NCI-H2081 treated with DMSO at 0.1 percent for 48 hours (cell line): ENCODE results near the gene SSU72.
"Not testable (repeated sequence)": the region's sequence is repeated elsewhere in the genome, so short reads cannot be mapped to it uniquely, and the experiment has no call there.

Experiments used
- DNase-seq: peaks from one replicate; lab custom pipeline; 2025; lab: John Stamatoyannopoulos, UW

SSU72 gene

DNA sequence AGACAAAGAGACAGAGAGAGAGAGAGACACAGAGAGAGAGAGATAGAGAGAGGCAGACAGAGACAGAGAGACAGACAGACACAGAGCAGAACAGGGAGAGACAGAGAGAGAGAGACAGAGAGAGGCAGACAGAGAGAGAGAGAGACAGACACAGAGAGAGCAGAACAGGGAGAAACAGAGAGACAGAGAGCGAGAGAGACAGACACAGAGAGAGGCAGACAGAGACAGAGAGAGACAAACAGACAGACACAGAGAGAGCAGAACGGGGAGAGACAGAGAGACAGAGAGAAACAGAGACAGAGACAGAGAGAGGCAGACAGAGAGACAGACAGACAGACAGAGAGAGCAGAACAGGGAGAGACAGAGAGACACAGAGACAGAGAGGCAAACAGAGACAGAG is 20.7 kb upstream of the SSU72 start:
- not testable (repeated sequence) for DNase-seq

DNA sequence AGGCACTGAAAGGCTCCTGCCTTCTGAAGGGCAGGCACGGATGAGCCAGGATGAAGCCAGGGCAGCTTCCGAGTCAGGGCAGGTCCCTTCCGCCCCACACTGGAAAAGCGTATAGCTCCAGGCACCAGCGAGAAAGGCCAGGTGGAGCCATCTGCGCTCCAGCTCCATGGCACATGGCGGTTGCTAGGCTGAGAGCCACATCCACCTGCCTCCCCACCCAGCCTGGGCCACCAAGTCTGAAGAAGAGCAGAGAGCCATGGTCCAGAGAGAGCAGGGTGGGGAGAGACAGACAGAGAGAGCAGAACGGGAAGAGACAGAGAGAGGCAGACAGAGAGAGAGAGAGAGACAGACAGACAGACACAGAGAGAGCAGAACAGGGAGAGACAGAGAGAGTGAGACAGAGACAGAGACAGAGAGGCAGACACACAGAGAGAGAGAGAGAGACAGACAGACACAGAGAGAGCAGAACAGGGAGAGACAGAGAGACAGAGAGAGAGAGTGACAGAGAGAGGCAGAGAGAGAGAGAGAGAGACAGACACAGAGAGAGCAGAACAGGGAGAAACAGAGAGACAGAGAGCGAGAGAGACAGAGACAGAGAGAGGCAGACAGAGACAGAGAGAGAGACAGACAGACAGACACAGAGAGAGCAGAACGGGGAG is 20.1 kb upstream of the SSU72 start:
- DNase-seq: no peak

GRCh38 chr1:1593834-1594601 is 19.4 kb upstream of the SSU72 start:
- DNase-seq: no peak

DNA sequence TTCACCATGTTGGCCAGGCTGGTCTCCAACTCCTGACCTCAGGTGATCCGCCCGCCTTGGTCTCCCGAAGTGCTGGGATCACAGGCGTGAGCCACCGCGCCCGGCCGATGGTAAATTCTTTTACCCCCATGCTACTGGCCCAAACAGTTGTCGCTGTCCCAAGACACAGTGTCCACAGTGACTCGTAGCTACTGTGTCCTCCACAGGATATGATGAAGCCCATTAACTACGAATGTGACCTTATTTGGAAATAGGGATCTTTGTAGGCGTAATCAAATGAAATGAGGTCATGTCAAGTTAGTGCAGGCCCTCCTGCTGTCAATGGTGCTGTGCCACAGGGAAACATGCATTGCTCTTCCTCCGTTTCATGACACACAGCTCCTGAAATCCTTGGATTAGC is 16.8 kb upstream of the SSU72 start:
- no peak for DNase-seq

- DNase-seq: no peak
Observed at GRCh38 chr1:1583347-1584010, 8.8 kb upstream of the SSU72 start.

GRCh38 chr1:1582585-1583346 is 8.1 kb upstream of the SSU72 start:
- no peak for DNase-seq

- DNase-seq: no peak
Observed at GRCh38 chr1:1578371-1578940, 3.8 kb upstream of the SSU72 start.

GRCh38 chr1:1577367-1578011 is 2.8 kb upstream of the SSU72 start:
- DNase-seq: no peak

DNA sequence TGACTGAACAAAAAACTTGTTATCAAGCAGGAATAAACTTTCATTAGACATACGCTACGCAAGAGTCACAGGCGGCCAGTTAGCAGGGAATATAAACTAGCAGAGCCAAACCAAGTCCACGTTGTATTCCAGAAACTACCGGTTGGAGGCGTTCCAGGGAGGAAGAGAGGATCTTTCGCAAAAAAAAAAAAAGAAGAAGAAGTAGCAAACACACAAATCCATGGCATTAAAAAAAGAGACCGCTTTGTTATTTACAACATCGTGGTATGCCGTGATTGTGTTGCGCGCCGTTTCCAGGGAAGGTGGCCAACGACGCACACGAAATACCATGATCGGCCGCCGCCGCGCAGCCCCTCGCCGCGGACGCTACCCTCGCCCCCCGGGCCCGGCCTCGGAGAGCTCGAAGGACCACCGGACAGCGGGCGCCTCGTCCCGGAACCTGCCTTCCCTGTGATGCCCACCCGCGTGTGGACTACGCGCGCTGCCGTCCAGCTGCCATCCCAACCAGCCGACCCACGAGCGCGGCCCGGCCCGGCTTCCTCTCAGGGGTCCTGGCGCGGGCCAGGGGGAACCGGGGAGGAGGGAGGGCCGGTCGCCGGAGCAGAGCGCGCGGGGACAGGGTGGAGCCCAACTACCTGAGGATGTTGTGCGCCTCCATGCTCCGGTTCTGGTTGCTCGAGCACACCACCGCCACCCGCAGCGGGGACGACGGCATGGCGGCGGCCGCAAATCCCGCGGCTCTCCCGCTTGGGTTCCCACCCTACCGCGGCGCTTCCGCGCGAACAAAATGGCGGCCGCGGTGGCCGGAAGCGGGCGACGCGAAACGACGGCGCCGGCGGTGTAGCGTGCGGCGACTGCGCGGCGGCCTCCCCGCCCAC is 581 bp downstream of the SSU72 start:
- DNase-seq: peak; percentile 15

- DNase-seq: no peak
Observed at GRCh38 chr1:1569341-1569740, 5.3 kb downstream of the SSU72 start.

DNA sequence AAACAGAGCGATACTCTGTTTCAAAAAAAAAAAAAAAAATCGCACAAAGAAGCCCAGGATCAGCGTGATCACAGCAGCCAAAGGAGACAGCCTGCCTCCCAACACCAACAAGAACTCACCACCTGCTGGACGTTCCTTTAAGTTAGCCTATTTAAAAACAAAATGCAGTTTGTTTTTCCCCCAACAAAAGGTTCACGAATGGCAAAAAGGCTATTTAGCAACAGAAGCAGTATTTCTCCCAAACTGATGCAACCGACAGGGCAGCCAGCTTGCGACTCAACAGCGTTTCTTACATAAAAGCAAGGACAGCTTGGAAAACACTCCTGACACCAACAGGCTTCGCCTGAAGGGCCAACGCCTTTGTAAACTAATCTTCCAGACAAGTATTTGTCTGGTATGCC is 6.8 kb downstream of the SSU72 start:
- DNase-seq: no peak

GRCh38 chr1:1567152-1567875 is 7.3 kb downstream of the SSU72 start:
- DNase-seq: no peak

- no peak for DNase-seq
Observed at GRCh38 chr1:1565340-1565739, 9.3 kb downstream of the SSU72 start.

DNA sequence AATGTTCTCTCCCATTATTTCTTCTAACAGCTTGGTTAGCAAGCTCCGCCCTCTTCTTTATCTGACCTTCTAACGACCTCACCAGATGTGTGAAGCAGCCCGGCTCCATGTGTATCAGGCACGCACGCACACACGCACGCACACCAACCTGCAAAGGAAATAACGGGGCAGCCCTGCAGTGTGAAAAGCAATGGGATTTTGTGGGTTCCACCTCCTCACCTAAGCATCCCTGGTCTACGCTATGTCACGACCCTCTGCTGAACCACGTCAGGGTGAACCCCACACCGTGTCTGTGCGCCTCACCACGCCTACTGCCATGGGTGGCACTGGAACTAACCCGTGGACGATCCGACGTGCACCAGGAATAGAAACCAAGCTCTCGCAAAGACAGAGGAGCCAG is 10.4 kb downstream of the SSU72 start:
- no peak for DNase-seq

DNA sequence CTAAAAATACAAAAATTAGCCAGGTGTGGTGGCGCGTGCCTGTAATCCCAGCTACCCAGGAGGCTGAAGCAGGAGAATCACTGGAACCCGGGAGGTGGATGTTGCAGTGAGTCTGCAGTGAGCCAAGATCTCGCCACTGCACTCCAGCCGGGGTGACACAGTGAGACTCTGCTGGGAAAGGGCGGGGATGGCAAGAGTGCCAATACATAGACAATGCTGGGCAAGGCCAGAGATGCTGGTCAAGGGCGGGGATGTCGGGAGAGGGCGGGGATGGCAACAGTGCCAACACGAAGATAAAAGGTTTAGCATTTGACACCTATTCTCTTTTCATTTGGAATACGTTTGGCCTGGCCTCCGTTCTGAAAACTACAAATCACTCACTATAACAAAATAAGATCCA is 11.0 kb downstream of the SSU72 start:
- no peak for DNase-seq

- DNase-seq: no peak
Observed at GRCh38 chr1:1562556-1563195, 12.0 kb downstream of the SSU72 start.

DNA sequence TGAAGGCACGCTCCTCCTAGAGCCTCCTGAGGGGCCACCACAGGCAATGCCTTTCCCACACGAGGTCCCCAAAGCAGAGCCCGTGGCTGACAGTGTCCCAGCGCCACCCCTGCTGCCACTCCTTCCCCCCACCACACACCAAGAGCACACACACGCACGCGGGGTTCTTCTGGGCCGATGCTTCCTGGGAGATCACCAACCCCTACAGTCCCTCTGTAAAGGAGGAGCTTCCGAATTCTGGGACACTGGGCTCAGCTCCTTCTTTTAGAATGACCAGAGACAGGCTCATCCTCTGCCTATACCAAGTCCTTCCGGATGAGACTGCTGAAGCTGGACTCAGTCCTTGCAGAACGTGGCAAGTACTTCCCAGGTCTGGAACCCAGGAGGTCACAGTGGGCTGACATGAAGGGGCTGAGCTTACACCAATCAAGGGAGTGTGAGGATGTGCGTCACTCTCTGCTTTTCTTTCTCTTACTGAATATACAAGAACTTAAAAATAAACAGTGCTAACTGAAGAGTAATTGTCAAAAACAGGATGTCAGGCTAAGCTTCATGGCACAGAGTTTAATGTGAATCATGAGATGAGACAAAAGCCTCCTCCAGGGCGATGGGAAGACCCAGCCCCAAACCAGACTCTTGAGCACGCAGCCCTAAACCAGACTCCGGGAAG is 12.7 kb downstream of the SSU72 start:
- no peak for DNase-seq

GRCh38 chr1:1560178-1560577 is 14.5 kb downstream of the SSU72 start:
- no peak for DNase-seq

DNA sequence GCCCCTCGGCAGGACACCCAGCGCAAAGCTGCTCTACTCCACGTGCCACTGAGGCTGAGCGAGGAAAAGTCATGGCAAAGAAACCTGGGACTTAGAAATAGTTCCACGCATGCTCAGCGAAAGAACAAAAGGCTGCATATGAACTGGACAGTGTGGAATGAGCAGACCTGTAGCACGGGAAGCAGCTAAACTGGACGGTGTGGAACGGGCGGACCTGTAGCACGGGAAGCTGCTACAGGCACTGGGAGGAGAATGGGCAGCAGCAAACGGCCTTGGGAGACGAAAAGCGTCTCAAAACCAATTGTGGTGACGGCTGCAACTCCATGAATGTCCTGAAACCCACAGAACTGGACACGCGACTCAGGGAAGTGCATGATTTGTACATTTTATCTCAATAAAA is 15.6 kb downstream of the SSU72 start:
- no peak for DNase-seq
